HG03045 (cell line): Measurements from ENCODE around the gene TIMELESS.
A peak's percentile ranks its signal among the peaks of the same experiment; 100 is the strongest.
"Not testable (repeated sequence)": the region's sequence is repeated elsewhere in the genome, so short reads cannot be mapped to it uniquely, and the experiment has no call there.

Experiments used
- ATAC-seq: cut with Tn5 transposase; IDR thresholded peaks from one replicate; pipeline ENCODE4 v1.9.1; 2021; ENCODE audit warnings: mild to moderate bottlenecking, moderate library complexity; ENCODE audit not compliant: unreplicated experiment

TIMELESS gene

DNA sequence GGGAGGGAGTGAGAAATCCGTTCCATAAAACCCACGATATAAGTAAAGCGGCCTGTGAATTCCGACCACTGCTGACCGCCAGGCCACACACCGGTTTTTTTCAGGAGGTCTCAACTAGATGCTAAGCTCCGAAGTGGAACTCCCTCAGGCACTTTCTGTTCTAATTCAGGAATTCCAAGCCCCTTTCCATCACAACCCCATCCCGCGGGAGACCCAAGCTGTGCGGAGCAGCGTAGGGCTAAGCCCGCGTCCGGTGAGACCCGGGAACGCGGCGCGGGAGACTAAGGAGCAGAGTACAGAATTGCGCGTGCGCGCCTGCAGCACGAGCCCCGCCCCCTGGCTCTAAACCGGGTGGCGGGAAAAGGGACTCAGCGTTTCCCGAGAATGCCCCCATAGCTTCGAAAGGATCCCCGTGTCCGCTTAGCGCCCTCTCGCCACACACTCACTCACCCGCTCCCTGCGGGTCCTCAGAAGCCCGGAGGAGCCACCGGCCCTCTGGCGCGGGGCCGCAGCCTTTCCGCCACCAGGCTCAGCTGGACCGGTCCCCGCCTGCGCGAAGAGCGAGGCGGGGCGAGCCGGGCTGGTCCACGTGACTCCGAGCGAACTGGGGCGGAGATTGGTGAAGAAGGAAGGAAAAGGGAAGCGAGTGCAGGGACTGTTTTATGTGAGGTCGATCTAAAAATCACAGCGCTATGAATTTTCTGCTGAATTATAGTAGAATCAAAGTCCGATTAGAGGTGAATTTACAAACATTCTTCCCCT is at the start of gene TIMELESS:
TSS of gene TIMELESS (minus strand) at position 567 of the 762 bp plus-strand sequence. CDS start 15,256 bp downstream, outside the sequence.
- ATAC-seq = peak; percentile 96

GRCh38 chr12:56498126-56498902 is 49.1 kb upstream of the TIMELESS start:
- not testable (repeated sequence) for ATAC-seq

DNA sequence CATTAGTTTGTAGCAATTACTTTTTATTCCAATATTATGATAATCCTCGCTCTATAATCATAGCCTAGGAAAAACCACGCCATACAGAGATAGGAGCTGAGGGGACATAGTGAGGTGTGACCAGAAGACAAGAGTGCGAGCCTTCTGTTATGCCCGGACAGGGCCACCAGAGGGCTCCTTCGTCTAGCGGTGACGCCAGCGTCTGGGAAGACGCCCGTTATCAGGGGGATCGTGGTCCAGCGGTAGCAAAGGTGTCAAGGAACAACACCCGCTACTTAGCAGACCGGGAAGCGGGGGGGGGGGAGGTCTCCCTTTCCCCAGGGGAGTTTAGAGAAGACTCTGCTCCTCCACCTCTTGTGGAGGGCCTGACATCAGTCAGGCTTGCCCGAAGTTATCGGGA is 47.5 kb upstream of the TIMELESS start:
- not testable (repeated sequence) for ATAC-seq

GRCh38 chr12:56494481-56494880 is 45.3 kb upstream of the TIMELESS start:
- ATAC-seq = not testable (repeated sequence)

- not testable (repeated sequence) for ATAC-seq
Observed at GRCh38 chr12:56494106-56494415, 44.8 kb upstream of the TIMELESS start.

DNA sequence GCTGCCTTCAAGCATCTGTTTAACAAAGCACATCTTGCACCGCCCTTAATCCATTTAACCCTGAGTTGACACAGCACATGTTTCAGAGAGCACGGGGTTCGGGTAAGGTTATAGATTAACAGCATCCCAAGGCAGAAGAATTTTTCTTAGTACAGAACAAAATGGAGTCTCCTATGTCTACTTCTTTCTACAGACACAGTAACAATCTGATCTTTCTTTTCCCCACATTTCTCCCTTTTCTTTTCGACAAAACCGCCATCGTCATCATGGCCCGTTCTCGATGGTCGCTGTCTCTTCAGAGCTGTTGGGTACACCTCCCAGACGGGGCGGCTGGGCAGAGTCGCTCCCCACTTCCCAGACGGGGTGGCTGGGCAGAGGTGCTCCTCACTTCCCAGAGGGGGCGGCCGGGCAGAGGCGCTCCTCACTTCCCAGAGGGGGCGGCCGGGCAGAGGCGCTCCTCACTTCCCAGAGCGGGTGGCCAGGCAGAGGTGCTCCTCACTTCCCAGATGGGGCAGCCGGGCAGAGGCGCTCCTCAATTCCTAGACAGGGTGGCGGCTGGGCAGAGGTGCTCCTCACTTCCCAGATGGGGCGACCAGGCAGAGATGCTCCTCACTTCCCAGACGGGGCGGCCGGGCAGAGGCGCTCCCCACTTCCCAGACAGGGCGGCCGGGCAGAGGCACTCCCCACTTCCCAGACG is 44.3 kb upstream of the TIMELESS start:
- not testable (repeated sequence) for ATAC-seq

- ATAC-seq = no peak
Observed at GRCh38 chr12:56490360-56490759, 41.1 kb upstream of the TIMELESS start.

- ATAC-seq = peak; percentile 93
Observed at GRCh38 chr12:56488041-56488955, 39.1 kb upstream of the TIMELESS start, which contains the start of gene GLS2. GLS2 (minus strand) TSS chr12:56488161; CDS start chr12:56488118, 43 bp downstream.

DNA sequence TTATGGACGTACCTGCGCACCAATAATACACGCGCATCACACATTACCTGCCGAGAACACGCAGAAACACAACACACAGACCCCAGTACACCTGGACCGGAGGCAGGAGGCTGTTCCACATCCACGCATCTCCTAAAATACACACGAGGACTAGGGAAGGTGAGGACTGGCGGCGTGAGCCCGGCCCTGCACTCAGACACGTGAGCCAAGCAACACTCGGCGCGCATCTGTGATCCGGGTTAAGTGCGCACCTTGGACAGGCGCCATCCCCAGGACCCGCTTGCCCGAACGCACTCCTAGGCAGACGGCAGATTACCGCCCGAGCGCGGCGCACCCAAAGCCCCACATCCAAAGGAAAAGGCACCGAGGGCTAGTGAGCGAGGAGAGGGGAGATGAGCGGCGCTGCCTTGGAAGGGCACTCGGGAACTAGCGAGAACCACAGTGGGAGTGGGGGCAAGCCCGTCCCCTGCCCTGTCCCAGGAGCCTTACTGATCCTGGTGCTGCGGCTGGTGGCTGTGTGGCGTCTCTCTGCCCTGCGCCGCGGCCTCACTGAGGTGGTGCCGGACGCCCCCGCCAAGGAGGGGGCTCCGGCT is 38.3 kb upstream of the TIMELESS start:
- peak; percentile 33 for ATAC-seq

GRCh38 chr12:56486694-56487093 is 37.5 kb upstream of the TIMELESS start:
- ATAC-seq = no peak

DNA sequence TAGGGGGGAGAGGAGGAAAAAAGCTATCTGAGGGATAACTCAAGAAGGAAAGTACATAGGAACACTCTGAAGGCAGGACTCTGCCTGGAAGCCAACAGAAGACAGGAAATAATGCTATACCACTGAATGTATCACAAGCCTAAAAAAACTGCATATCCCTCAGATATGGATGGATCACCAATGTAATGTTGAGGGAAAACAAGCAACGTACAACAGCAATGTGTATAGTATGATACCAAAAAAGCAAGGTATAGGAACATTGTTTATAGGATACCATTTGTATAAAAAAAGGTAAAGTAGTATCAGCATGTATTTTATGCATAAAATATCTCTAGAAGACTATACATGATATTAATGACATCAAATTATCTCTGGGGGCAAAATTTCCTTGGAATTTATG is 35.3 kb upstream of the TIMELESS start:
- ATAC-seq = no peak

GRCh38 chr12:56479625-56480024 is 30.4 kb upstream of the TIMELESS start:
- ATAC-seq = no peak

DNA sequence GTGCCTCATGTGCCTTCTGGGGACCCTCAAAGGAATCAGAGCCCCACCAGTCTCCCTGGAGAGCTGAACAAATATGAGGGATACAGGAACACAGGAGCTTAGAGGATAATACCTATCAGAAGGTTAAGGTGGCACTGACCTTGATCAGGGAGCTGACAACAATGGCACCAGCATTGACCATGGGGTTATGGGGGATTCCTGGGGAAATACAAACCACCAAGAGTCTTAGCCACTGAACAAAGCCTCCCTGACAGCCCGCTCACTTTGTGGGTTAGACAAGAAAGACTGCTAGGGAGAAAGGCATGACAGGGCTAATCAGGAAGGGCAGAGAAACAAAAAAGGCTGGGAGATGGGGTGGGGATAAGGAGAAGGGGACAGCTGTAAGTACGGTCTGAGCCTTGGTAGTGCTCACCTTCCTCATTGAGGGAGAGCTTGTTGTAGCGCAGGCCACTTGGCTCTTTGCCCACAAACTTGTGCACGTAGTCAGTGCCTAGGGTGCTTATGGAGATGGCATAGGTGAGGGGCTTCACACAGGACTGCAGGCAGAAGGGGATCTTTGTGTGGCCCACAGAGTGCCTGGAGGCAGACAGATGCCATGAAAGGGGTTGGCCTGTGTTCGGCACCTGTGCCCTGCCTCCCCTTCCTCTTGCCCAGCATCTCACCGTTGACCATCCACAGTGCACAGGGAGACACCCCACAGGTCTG is 28.4 kb upstream of the TIMELESS start:
- no peak for ATAC-seq

- no peak for ATAC-seq
Observed at GRCh38 chr12:56476972-56477432, 27.8 kb upstream of the TIMELESS start.

GRCh38 chr12:56476143-56476542 is 26.9 kb upstream of the TIMELESS start:
- ATAC-seq = no peak

DNA sequence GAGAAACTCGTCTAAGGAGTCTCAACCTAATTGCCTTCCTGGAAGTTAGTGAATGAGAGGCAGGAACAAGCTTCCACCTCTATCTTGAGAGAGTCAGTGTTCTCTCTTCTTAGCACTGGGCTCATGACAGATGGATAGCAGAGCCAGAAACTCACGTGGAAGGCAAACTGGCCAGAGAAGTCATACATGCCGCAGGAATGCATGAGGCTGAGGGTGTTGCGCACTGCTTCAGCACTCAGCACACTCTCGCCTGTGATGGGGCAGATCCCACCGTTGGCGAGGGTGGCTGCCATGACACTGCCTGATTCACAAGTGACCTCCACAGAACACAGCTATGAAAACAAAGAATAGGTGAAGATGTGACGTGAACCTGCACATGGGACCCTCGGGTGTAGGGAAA is 25.2 kb upstream of the TIMELESS start:
- ATAC-seq = no peak

GRCh38 chr12:56469007-56469930 is 20.0 kb upstream of the TIMELESS start:
- no peak for ATAC-seq
